MM.1S (cell line): ENCODE data around the gene XPNPEP1.

Experiments
- DNase-seq: peaks from one replicate; pipeline ENCODE4 v3.0.0-alpha.2; 2015
- H2AFZ ChIP-seq: fragments of 300-600 bp; sonication (generic); 2 replicates; pipeline ENCODE4 v1.6.0; 2016; ENCODE audit warnings: antibody characterized with exemption, low read length
- H3F3A ChIP-seq: fragments of 300-600 bp; sonication (generic); 2 replicates; pipeline ENCODE4 v1.6.1; 2016; ENCODE audit warnings: mild to moderate bottlenecking, antibody characterized with exemption, low read length, moderate library complexity, mixed read lengths; ENCODE audit not compliant: insufficient read depth
- H3K27ac ChIP-seq: fragments of 300-600 bp; sonication (generic); 2 replicates; pipeline ENCODE4 v1.5.1; 2016; ENCODE audit warnings: mild to moderate bottlenecking, low read length
- H3K27me3 ChIP-seq: fragments of 300-600 bp; sonication (generic); replicated peaks from 2 replicates; pipeline ENCODE4 v1.6.0; 2016; ENCODE audit warnings: low read length; ENCODE audit not compliant: insufficient read depth
- H3K36me3 ChIP-seq: fragments of 300-600 bp; sonication (generic); replicated peaks from 2 replicates; pipeline ENCODE4 v1.6.1; 2016; ENCODE audit warnings: mild to moderate bottlenecking, low read length, mixed read lengths; ENCODE audit not compliant: insufficient read depth
- H3K4me1 ChIP-seq: fragments of 300-600 bp; sonication (generic); 2 replicates; pipeline ENCODE4 v1.6.1; 2016; ENCODE audit warnings: low read length, mixed read lengths
- H3K4me2 ChIP-seq: fragments of 300-600 bp; sonication (generic); 2 replicates; pipeline ENCODE4 v1.6.0; 2016; ENCODE audit warnings: low read depth, low read length
- H3K4me3 ChIP-seq: fragments of 300-600 bp; sonication (generic); 2 replicates; pipeline ENCODE4 v1.5.1; 2016; ENCODE audit warnings: low read length, mixed read lengths
- H3K79me2 ChIP-seq: fragments of 300-600 bp; sonication (generic); 2 replicates; pipeline ENCODE4 v1.6.1; 2016; ENCODE audit warnings: mixed run types, low read length, mixed read lengths
- H3K9ac ChIP-seq: fragments of 300-600 bp; sonication (generic); 2 replicates; pipeline ENCODE4 v1.6.1; 2016; ENCODE audit warnings: low read length, mixed read lengths
- H3K9me2 ChIP-seq: fragments of 300-600 bp; sonication (generic); replicated peaks from 2 replicates; pipeline ENCODE4 v1.6.1; 2016; ENCODE audit warnings: mild to moderate bottlenecking, low read length, mixed read lengths; ENCODE audit not compliant: insufficient read depth
- H3K9me3 ChIP-seq: fragments of 300-600 bp; sonication (generic); replicated peaks from 2 replicates; pipeline ENCODE4 v1.6.1; 2016; ENCODE audit warnings: mild to moderate bottlenecking, low read length, mixed read lengths; ENCODE audit not compliant: insufficient read depth
- H4K20me1 ChIP-seq: fragments of 300-600 bp; sonication (generic); 2 replicates; pipeline ENCODE4 v1.6.1; 2016; ENCODE audit warnings: mild to moderate bottlenecking, low read length, moderate library complexity, mixed read lengths; ENCODE audit not compliant: insufficient read depth
- CTCF ChIP-seq: fragments of 300-600 bp; sonication (generic); IDR thresholded peaks from 2 replicates; pipeline ENCODE4 v1.5.1; 2016; ENCODE audit warnings: antibody characterized with exemption, low read length, mixed read lengths
- EZH2 ChIP-seq: fragments of 300-600 bp; sonication (generic); optimal IDR thresholded peaks from 2 replicates; pipeline ENCODE3; 2017; ENCODE audit warnings: low read depth, mild to moderate bottlenecking, antibody characterized with exemption, low read length, mixed read lengths
- EZH2phosphoT487 ChIP-seq: fragments of 300-600 bp; sonication (generic); IDR thresholded peaks from 2 replicates; pipeline ENCODE4 v1.6.1; 2018; ENCODE audit warnings: antibody characterized with exemption, low read length

XPNPEP1 gene

GRCh38 chr10:109933984-109934565 lies 10.8 kb upstream of the XPNPEP1 start:
- Histone ChIP-seq H3K27ac (no peak overlapping the region), H3K9me2 (no peaks in the 10 kb centered on the region), H3K36me3 (no peaks in the 10 kb centered on the region), H3F3A (no peaks in the 10 kb centered on the region), H3K79me2 (no peaks in the 10 kb centered on the region), H3K4me2 (no peak overlapping the region), H2AFZ (no peak overlapping the region), H3K9ac (no peak overlapping the region), H3K9me3 (no peaks in the 10 kb centered on the region), H3K4me1 (0 out of 2 replicates have a peak, but pooled peaks cover 3% of the 10 kb centered on the region), H4K20me1 (no peaks in the 10 kb centered on the region), H3K4me3 (no peak overlapping the region), H3K27me3 (no peaks in the 10 kb centered on the region)
- TF ChIP-seq CTCF: no peak
- no peak for TF ChIP-seq EZH2
- TF ChIP-seq EZH2phosphoT487: no peak
- no peak for DNase-seq

GRCh38 chr10:109932968-109933367 lies 9.7 kb upstream of the XPNPEP1 start:
- no peaks in the 10 kb centered on the region for H4K20me1 ChIP-seq
- no peaks in the 10 kb centered on the region for H3K36me3 ChIP-seq
- H3K27me3 ChIP-seq: no peaks in the 10 kb centered on the region
- no peak overlapping the region for H3K27ac ChIP-seq
- H2AFZ ChIP-seq: no peak overlapping the region
- DNase-seq: no peak
- no peak overlapping the region for H3K9ac ChIP-seq
- H3F3A ChIP-seq: no peaks in the 10 kb centered on the region
- no peak overlapping the region for H3K4me3 ChIP-seq
- H3K9me3 ChIP-seq: no peaks in the 10 kb centered on the region
- TF ChIP-seq EZH2: no peak
- TF ChIP-seq EZH2phosphoT487: no peak
- no peak for TF ChIP-seq CTCF
- H3K4me2 ChIP-seq: no peak overlapping the region
- H3K9me2 ChIP-seq: no peaks in the 10 kb centered on the region
- no peaks in the 10 kb centered on the region for H3K79me2 ChIP-seq
- 0 out of 2 replicates have a peak, but pooled peaks cover 3% of the 10 kb centered on the region for H3K4me1 ChIP-seq

- Histone ChIP-seq H3K9ac (no peak overlapping the region), H3K27ac (no peak overlapping the region), H3K36me3 (no peaks in the 10 kb centered on the region), H3K79me2 (no peaks in the 10 kb centered on the region), H3K4me1 (0 out of 2 replicates have a peak, but pooled peaks cover 3% of the 10 kb centered on the region), H3K4me3 (no peak overlapping the region), H3F3A (no peaks in the 10 kb centered on the region), H3K27me3 (no peaks in the 10 kb centered on the region), H3K9me3 (no peaks in the 10 kb centered on the region), H3K4me2 (no peak overlapping the region), H4K20me1 (no peaks in the 10 kb centered on the region), H2AFZ (no peak overlapping the region), H3K9me2 (no peaks in the 10 kb centered on the region)
- no peak for DNase-seq
- no peak for TF ChIP-seq EZH2
Measured at GRCh38 chr10:109932391-109932790, 9.1 kb upstream of the XPNPEP1 start.

- no peaks in the 10 kb centered on the region for H3F3A ChIP-seq
- no peaks in the 10 kb centered on the region for H3K27me3 ChIP-seq
- H3K9ac ChIP-seq: no peak overlapping the region
- no peaks in the 10 kb centered on the region for H4K20me1 ChIP-seq
- no peaks in the 10 kb centered on the region for H3K36me3 ChIP-seq
- no peak overlapping the region for H2AFZ ChIP-seq
- no peak overlapping the region for H3K4me2 ChIP-seq
- DNase-seq: no peak
- no peaks in the 10 kb centered on the region for H3K9me3 ChIP-seq
- no peak overlapping the region for H3K4me3 ChIP-seq
- H3K9me2 ChIP-seq: no peaks in the 10 kb centered on the region
- TF ChIP-seq CTCF: no peak
- TF ChIP-seq EZH2phosphoT487: no peak
- TF ChIP-seq EZH2: no peak
- 0 out of 2 replicates have a peak, but pooled peaks cover 3% of the 10 kb centered on the region for H3K4me1 ChIP-seq
- H3K79me2 ChIP-seq: no peaks in the 10 kb centered on the region
- no peak overlapping the region for H3K27ac ChIP-seq
Measured at GRCh38 chr10:109931163-109931562, 7.9 kb upstream of the XPNPEP1 start.
